ENCODE data around the gene IDH2. TPM values are rescaled to one million over a fixed set of nuclear protein-coding genes. Genes with fewer than 3 reads are reported as not detected.
"Not testable (repeated sequence)": the region's sequence is repeated elsewhere in the genome, so short reads cannot be mapped to it uniquely, and the experiment has no call there.

The IDH2 gene
- total RNA-seq, 1 donor from 2014 or later = 126 TPM

DNA sequence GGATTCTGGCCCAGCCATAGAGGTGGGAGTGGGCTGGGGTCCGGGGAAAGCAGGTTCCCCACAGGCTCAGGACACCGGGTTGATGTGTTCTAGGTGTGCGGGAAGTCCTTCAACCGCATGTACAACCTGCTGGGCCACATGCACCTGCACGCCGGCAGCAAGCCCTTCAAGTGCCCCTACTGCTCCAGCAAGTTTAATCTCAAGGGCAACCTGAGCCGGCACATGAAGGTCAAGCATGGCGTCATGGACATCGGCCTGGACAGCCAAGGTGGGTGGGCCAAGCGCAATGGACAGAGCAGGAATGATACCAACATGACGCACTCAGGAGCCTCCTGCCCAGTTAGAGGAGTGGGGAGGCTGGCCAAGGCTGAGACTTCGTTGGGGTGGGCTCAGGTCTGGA lies 28.2 kb downstream of the IDH2 start:
- peaks cover 8% of the 10 kb centered on the region for H3K4me1 Mint-ChIP-seq
- no peak overlapping the region for H3K27ac Mint-ChIP-seq
- TF ChIP-seq, protein P1, sequence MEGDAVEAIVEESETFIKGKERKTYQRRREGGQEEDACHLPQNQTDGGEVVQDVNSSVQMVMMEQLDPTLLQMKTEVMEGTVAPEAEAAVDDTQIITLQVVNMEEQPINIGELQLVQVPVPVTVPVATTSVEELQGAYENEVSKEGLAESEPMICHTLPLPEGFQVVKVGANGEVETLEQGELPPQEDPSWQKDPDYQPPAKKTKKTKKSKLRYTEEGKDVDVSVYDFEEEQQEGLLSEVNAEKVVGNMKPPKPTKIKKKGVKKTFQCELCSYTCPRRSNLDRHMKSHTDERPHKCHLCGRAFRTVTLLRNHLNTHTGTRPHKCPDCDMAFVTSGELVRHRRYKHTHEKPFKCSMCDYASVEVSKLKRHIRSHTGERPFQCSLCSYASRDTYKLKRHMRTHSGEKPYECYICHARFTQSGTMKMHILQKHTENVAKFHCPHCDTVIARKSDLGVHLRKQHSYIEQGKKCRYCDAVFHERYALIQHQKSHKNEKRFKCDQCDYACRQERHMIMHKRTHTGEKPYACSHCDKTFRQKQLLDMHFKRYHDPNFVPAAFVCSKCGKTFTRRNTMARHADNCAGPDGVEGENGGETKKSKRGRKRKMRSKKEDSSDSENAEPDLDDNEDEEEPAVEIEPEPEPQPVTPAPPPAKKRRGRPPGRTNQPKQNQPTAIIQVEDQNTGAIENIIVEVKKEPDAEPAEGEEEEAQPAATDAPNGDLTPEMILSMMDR (IDR thresholded peaks at IDR 0.05; ENCODE audit: unreplicated experiment) = no peak
- no peaks in the 10 kb centered on the region for H3K9me3 Mint-ChIP-seq
- no peaks in the 10 kb centered on the region for H3K27me3 Mint-ChIP-seq (ENCODE audit: low read depth)
- DNase-seq (ENCODE audit: low spot score in 2 of 2, unreplicated experiment in 2 of 2) = no peak
- H3K4me3 Mint-ChIP-seq = no peak overlapping the region
- peaks cover 15% of the 10 kb centered on the region for H3K36me3 Mint-ChIP-seq

DNA sequence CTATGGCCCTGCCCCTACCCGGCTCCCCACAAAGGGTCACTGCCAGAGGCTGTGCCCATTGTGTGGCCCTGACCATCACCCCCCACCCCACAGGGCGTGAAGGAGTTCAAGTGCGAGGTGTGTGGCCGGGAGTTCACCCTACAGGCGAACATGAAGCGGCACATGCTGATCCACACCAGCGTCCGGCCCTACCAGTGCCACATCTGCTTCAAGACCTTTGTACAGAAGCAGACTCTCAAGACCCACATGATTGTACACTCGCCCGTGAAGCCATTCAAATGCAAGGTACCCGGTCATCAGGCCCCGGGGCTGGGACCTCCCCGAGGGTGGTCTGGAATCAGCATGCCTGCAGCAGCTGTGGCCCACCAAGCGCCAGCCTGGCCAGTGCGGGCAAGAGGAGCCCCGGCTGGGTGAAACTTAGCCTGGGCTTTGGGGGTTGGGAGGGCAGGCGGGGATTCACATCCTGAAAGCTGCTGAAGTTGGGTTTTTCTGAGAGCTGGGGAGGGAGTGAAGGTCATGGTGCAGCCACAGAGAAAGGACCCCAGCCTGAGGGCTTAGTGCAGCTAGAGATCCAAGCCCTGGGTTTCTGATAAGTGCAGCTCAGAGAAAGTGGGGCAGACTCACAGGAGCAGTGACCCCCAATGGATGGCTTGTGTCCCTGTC lies 29.2 kb downstream of the IDH2 start:
- no peaks in the 10 kb centered on the region for H3K9me3 Mint-ChIP-seq
- H3K36me3 Mint-ChIP-seq = peaks cover 12% of the 10 kb centered on the region
- no peak for DNase-seq (ENCODE audit: low spot score in 2 of 2, unreplicated experiment in 2 of 2)
- no peak overlapping the region for H3K27ac Mint-ChIP-seq
- TF ChIP-seq, protein P1 (IDR thresholded peaks at IDR 0.05; ENCODE audit: unreplicated experiment) = no peak
- H3K27me3 Mint-ChIP-seq (ENCODE audit: low read depth) = no peaks in the 10 kb centered on the region
- H3K4me1 Mint-ChIP-seq = peaks cover 8% of the 10 kb centered on the region
- H3K4me3 Mint-ChIP-seq = no peak overlapping the region

DNA sequence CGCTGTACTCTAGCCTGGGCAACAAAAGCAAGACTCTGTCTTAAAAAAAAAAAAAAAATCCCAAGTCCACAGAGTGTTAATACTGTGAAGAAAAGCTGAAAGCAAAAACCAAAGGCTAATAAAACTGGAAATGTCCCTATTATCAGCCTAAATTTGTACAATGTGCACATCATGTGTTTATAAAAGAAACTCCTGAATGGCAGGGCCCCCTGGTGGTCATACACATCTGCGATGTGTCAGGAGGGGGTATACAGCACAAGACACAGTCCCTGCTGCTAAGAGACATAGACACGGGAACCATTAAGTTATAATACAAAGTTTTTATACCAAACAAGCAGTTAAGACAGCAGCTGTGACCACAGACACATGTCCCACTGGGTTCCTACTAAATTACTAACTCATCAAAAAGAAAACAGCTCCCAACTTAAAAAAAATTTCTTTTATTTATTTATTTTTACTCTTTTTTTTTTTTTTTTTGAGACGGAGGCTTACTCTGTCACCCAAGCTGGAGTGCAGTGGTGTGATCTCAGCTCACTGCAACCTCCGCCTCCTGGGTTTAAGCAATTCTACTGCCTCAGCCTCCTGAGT lies 31.0 kb downstream of the IDH2 start:
- TF ChIP-seq, protein P1 (IDR thresholded peaks at IDR 0.05; ENCODE audit: unreplicated experiment) = peak; percentile 76
- peaks cover 8% of the 10 kb centered on the region for H3K4me1 Mint-ChIP-seq
- no peaks in the 10 kb centered on the region for H3K27me3 Mint-ChIP-seq (ENCODE audit: low read depth)
- peaks cover 9% of the 10 kb centered on the region for H3K36me3 Mint-ChIP-seq
- DNase-seq (ENCODE audit: low spot score in 2 of 2, unreplicated experiment in 2 of 2) = peak in 1 of 2 experiments; percentile 72
- H3K27ac Mint-ChIP-seq = no peak overlapping the region
- no peak overlapping the region for H3K4me3 Mint-ChIP-seq
- H3K9me3 Mint-ChIP-seq = no peaks in the 10 kb centered on the region

DNA sequence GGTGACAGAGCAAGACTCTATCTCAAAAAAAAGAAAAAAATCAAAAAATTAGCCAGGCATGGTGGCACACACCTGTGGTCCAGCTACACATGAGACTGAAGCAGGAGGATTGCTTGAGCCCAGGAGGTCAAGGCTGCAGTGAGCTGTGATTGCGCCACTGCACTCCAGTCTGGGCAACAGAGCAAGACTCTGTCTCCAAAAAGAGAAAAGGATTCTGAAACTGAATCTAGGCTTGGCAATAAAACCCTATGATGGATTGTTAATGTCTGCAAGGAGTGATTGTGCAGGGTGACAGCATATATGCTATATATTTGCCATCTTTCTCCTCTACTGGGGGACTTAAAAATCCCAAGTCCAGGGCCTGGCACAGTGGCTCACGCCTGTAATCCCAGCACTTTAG lies 31.6 kb downstream of the IDH2 start:
- not testable (repeated sequence) for H3K9me3 Mint-ChIP-seq; DNase-seq (ENCODE audit: low spot score in 2 of 2, unreplicated experiment in 2 of 2); H3K36me3 Mint-ChIP-seq; H3K4me1 Mint-ChIP-seq; H3K27me3 Mint-ChIP-seq (ENCODE audit: low read depth); H3K27ac Mint-ChIP-seq; H3K4me3 Mint-ChIP-seq

DNA sequence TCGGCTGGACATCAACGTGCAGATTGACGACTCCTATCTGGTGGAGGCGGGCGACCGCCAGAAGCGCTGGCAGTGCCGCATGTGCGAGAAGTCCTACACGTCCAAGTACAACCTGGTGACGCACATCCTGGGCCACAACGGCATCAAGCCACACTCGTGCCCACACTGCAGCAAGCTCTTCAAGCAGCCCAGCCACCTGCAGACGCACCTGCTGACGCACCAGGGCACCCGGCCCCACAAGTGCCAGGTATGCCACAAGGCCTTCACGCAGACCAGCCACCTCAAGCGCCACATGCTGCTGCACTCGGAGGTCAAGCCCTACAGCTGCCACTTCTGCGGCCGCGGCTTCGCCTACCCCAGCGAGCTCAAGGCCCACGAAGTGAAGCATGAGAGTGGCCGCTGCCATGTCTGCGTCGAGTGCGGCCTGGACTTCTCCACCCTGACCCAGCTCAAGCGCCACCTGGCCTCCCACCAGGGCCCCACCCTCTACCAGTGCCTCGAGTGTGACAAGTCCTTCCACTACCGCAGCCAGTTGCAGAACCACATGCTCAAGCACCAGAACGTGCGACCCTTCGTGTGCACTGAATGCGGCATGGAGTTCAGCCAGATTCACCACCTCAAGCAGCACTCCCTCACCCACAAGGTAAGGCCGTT lies 34.2 kb downstream of the IDH2 start:
- TF ChIP-seq, protein P1 (IDR thresholded peaks at IDR 0.05; ENCODE audit: unreplicated experiment) = no peak
- no peak for DNase-seq (ENCODE audit: low spot score in 2 of 2, unreplicated experiment in 2 of 2)
- H3K9me3 Mint-ChIP-seq = no peaks in the 10 kb centered on the region
- H3K4me1 Mint-ChIP-seq = peaks cover 7% of the 10 kb centered on the region
- H3K4me3 Mint-ChIP-seq = no peak overlapping the region
- H3K27ac Mint-ChIP-seq = no peak overlapping the region
- H3K36me3 Mint-ChIP-seq = peaks cover 6% of the 10 kb centered on the region
- H3K27me3 Mint-ChIP-seq (ENCODE audit: low read depth) = no peaks in the 10 kb centered on the region

Data from mesothelial cell of epicardium (in vitro differentiated cells).